Left renal pelvis (tissue), 4 donors: ENCODE measurements around the gene RNU7-1. TPM values are rescaled to one million over a fixed set of nuclear protein-coding genes. Genes with fewer than 3 reads are reported as not detected.

Source experiments
- DNase-seq, 4 donors: peaks; one replicate each; pipeline ENCODE4 v3.0.0-alpha.2; 2013; ENCODE audit warnings: low read depth in 4 of 4, low spot score in 3 of 4
- polyA plus RNA-seq, 4 donors: library from polyadenylated mRNA; unstranded; fragments of 120-200 nt; gene quantifications; one replicate each; pipeline ENCODE4 v1.2.1, GENCODE V29; 2013; ENCODE audit not compliant: insufficient read length in 4 of 4

Gene RNU7-1
- polyA plus RNA-seq, 4 donors, result not detected

GRCh38 chr12:6952121-6952862 lies 8.7 kb downstream of the RNU7-1 start:
- DNase-seq, result no peak

- DNase-seq, result no peak
These were observed 9.3 kb downstream of the RNU7-1 start for GRCh38 chr12:6952863-6953441.

GRCh38 chr12:6953442-6954315 lies 10.1 kb downstream of the RNU7-1 start:
- no peak for DNase-seq

- DNase-seq, result no peak
These were observed 10.9 kb downstream of the RNU7-1 start for GRCh38 chr12:6954316-6955107.

GRCh38 chr12:6955108-6956020 lies 11.7 kb downstream of the RNU7-1 start:
- DNase-seq, result no peak

- no peak for DNase-seq
These were observed 12.6 kb downstream of the RNU7-1 start for GRCh38 chr12:6956021-6956727.

GRCh38 chr12:6957151-6957701 lies 13.6 kb downstream of the RNU7-1 start:
- no peak for DNase-seq

- no peak for DNase-seq
These were observed 14.4 kb downstream of the RNU7-1 start for GRCh38 chr12:6957741-6958608.

- no peak for DNase-seq
These were observed 15.0 kb downstream of the RNU7-1 start for GRCh38 chr12:6958609-6959057.

- no peak for DNase-seq
These were observed 15.6 kb downstream of the RNU7-1 start for GRCh38 chr12:6959058-6959804.

GRCh38 chr12:6959805-6960592 lies 16.4 kb downstream of the RNU7-1 start:
- DNase-seq, result no peak

- no peak for DNase-seq
These were observed 17.1 kb downstream of the RNU7-1 start for GRCh38 chr12:6960593-6961277.

GRCh38 chr12:6961278-6961694 lies 17.7 kb downstream of the RNU7-1 start:
- no peak for DNase-seq

- DNase-seq, result no peak
These were observed 18.2 kb downstream of the RNU7-1 start for GRCh38 chr12:6961695-6962284.
